Measurements from ENCODE around the gene MYRF. TPM values are rescaled to one million over a fixed set of nuclear protein-coding genes. Genes with fewer than 3 reads are reported as not detected.

Gene MYRF
- total RNA-seq, 1 experiment from 2014 or later = 91.4 TPM

DNA sequence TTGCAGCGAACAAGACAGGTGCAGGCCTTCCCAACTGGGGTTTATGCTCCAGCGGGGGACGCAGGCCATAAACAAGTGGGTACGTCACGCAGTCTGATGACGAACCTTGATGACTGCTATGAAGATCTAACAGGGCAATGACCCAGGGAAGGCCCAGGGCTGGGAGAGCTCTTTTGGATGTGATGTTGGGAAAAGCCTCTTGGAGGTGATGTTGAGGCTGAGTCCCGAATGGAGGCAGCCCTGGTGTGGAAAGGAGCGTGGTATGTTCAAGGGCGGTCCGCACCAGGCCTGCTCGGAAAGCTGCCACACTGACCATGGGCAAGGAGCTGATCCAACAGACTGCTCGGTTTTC is 81.5 kb downstream of the MYRF start:
- no TSS peak for BruUV-seq (replicated peaks)
- H3K27me3 Mint-ChIP-seq (ENCODE audit: unreplicated experiment) = peaks cover 67% of the 10 kb centered on the region
- no peak overlapping the region for H3K27ac Mint-ChIP-seq (ENCODE audit: unreplicated experiment)
- peaks cover 5% of the 10 kb centered on the region for H3K36me3 Mint-ChIP-seq (ENCODE audit: insufficient read depth, unreplicated experiment)
- CTCF ChIA-PET = interaction anchor here (0.6 kb wide), 1 partner anchor 138 kb away, joined by 9 read pairs; no protein-coding TSS in a partner anchor
- H3K4me1 Mint-ChIP-seq (ENCODE audit: low read depth, unreplicated experiment) = no peaks in the 10 kb centered on the region
- intact Hi-C loops (cut with micrococcal nuclease; ENCODE audit: unreplicated experiment) = no loop called here
- no peak for DNase-seq
- TF ChIP-seq, protein P1, sequence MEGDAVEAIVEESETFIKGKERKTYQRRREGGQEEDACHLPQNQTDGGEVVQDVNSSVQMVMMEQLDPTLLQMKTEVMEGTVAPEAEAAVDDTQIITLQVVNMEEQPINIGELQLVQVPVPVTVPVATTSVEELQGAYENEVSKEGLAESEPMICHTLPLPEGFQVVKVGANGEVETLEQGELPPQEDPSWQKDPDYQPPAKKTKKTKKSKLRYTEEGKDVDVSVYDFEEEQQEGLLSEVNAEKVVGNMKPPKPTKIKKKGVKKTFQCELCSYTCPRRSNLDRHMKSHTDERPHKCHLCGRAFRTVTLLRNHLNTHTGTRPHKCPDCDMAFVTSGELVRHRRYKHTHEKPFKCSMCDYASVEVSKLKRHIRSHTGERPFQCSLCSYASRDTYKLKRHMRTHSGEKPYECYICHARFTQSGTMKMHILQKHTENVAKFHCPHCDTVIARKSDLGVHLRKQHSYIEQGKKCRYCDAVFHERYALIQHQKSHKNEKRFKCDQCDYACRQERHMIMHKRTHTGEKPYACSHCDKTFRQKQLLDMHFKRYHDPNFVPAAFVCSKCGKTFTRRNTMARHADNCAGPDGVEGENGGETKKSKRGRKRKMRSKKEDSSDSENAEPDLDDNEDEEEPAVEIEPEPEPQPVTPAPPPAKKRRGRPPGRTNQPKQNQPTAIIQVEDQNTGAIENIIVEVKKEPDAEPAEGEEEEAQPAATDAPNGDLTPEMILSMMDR (IDR thresholded peaks at IDR 0.05; ENCODE audit: unreplicated experiment) = no peak
- no peak overlapping the region for H3K4me3 Mint-ChIP-seq (ENCODE audit: low read depth, unreplicated experiment)
- H3K9me3 Mint-ChIP-seq (ENCODE audit: low read depth, unreplicated experiment) = no peaks in the 10 kb centered on the region

DNA sequence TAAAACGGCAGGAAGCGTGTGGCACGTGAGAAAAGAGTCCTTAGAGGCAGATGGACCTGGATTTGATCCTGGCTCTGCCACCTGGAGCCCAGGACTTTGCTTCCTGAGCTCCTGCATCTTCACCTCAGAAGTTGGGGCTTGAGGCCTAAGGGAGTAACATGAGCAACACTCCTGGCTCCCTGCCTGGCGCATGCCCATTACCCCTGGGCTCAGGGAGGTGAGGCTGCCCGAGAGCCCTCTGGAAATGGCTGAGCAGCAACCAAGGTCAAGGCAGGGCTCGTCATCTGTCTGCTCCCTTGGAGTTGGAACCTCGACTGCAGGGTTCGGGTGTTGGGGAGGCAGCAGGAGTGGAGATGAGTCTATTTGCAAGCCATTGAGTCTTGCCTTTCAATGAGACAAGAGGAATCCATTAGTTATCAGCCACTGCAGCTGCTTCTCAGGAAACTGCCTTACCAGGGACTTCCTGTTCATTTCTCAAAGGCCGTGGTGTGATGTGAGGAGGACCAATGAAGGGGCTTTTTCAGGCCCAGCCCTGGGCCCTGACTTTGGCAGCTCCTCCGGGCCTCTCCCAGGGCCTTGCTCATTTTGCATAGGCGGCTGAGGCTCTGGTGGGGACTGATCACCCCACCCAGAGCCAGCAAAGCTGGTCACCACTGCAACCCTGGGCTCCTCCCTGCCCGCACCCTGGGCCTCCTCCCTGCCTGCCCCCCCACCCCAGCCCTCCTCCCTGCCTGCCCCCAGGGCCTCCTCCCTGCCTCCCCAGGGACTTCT is 82.0 kb downstream of the MYRF start:
- CTCF ChIA-PET = interaction anchor here (0.6 to 0.7 kb wide), 2 partner anchors 113 to 137 kb away, joined by 3 to 9 read pairs; no protein-coding TSS in a partner anchor
- intact Hi-C loops (cut with micrococcal nuclease; ENCODE audit: unreplicated experiment) = no loop called here
- DNase-seq = no peak
- no TSS peak for BruUV-seq (replicated peaks)
- Mint-ChIP-seq H3K27me3 (ENCODE audit: unreplicated experiment) (peaks cover 67% of the 10 kb centered on the region), H3K4me3 (ENCODE audit: low read depth, unreplicated experiment) (no peak overlapping the region), H3K4me1 (ENCODE audit: low read depth, unreplicated experiment) (no peaks in the 10 kb centered on the region), H3K27ac (ENCODE audit: unreplicated experiment) (no peak overlapping the region), H3K9me3 (ENCODE audit: low read depth, unreplicated experiment) (no peaks in the 10 kb centered on the region), H3K36me3 (ENCODE audit: insufficient read depth, unreplicated experiment) (peaks cover 2% of the 10 kb centered on the region)
- TF ChIP-seq, protein P1 (IDR thresholded peaks at IDR 0.05; ENCODE audit: unreplicated experiment) = no peak

DNA sequence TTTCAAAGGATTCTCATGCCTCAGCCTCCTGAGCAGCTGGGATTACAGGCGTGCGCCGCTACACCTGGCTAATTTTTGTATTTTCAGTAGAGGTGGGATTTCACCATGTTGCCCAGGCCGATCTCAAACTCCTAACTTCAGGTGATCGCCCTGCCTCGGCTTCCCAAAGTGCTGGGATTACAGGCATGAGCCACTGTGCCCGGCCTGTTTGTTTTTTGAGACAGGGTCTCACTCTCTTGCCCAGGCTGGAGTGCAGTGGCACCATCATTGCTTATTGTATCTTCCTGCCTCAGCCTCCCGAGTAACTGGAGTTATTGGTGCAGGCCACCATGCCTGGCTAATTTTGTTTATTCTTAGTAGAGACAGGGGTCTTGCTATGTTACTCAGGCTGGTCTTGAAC is 83.8 kb downstream of the MYRF start:
- intact Hi-C loops (cut with micrococcal nuclease; ENCODE audit: unreplicated experiment) = no loop called here
- Mint-ChIP-seq H3K4me3 (ENCODE audit: low read depth, unreplicated experiment) (no peak overlapping the region), H3K27me3 (ENCODE audit: unreplicated experiment) (peaks cover 52% of the 10 kb centered on the region), H3K4me1 (ENCODE audit: low read depth, unreplicated experiment) (no peaks in the 10 kb centered on the region), H3K36me3 (ENCODE audit: insufficient read depth, unreplicated experiment) (no peaks in the 10 kb centered on the region), H3K27ac (ENCODE audit: unreplicated experiment) (no peak overlapping the region), H3K9me3 (ENCODE audit: low read depth, unreplicated experiment) (no peaks in the 10 kb centered on the region)
- DNase-seq = no peak
- no TSS peak for BruUV-seq (replicated peaks)
- TF ChIP-seq, protein P1 (IDR thresholded peaks at IDR 0.05; ENCODE audit: unreplicated experiment) = no peak
- CTCF ChIA-PET = no interaction called here

DNA sequence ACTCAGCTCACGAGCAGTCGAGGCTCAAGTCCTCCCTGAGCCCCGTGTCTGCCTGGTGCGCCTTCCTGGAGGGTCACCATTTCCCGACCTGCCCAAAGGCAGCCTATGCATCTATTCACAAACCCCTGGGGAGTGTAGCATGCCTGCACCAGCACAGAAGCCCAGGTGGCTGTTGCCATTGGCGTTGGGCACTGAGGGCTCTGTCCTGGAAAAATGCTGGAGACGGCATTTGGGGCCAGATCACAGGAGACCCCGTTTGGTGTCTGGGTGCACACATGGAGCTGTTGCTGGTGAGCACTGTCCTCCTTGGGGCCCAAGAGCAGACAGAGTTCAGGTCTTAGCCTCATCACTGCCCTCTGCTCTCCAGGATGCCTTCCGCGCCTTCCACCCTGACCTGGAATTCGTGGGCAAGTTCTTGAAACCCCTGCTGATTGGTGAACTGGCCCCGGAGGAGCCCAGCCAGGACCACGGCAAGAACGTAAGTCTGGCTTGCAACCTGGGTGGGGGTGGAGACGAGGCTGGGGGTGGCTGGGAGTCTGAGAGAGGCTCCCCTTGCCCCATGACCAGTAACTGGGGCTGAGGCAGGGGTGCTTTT is 85.1 kb downstream of the MYRF start:
- H3K36me3 Mint-ChIP-seq (ENCODE audit: insufficient read depth, unreplicated experiment) = no peaks in the 10 kb centered on the region
- no peak for DNase-seq
- no peaks in the 10 kb centered on the region for H3K9me3 Mint-ChIP-seq (ENCODE audit: low read depth, unreplicated experiment)
- no TSS peak for BruUV-seq (replicated peaks)
- TF ChIP-seq, protein P1 (IDR thresholded peaks at IDR 0.05; ENCODE audit: unreplicated experiment) = no peak
- intact Hi-C loops (cut with micrococcal nuclease; ENCODE audit: unreplicated experiment) = no loop called here
- CTCF ChIA-PET = no interaction called here
- H3K4me1 Mint-ChIP-seq (ENCODE audit: low read depth, unreplicated experiment) = no peaks in the 10 kb centered on the region
- H3K4me3 Mint-ChIP-seq (ENCODE audit: low read depth, unreplicated experiment) = no peak overlapping the region
- H3K27ac Mint-ChIP-seq (ENCODE audit: unreplicated experiment) = no peak overlapping the region
- peaks cover 40% of the 10 kb centered on the region for H3K27me3 Mint-ChIP-seq (ENCODE audit: unreplicated experiment)

Other genes with a start within 250 kb of the MYRF start
- not detected in 2 replicates for gene LRRC10B, start 243.9 kb upstream of the MYRF start, total RNA-seq (2022)
- gene SYT7, start 171.6 kb upstream of the MYRF start, total RNA-seq (2022) = 4.4 and 6.3 TPM in 2 replicates
- gene DAGLA, start 72.2 kb upstream of the MYRF start, total RNA-seq (2022) = 7.5 and 9.0 TPM in 2 replicates
- 140 and 146 TPM in 2 replicates for gene TMEM258, start 40.0 kb downstream of the MYRF start, total RNA-seq (2022)
- gene FEN1, start 40.3 kb downstream of the MYRF start, total RNA-seq (2022) = 72.4 TPM in 2 replicates
- gene FADS1, start 64.4 kb downstream of the MYRF start, total RNA-seq (2022) = 55.6 and 74.1 TPM in 2 replicates
- gene FADS2, start 75.7 kb downstream of the MYRF start, total RNA-seq (2022) = 8.5 and 19.2 TPM in 2 replicates
- 19.7 and 20.5 TPM in 2 replicates for gene FADS3, start 138.9 kb downstream of the MYRF start, total RNA-seq (2022)
- gene RAB3IL1, start 164.9 kb downstream of the MYRF start, total RNA-seq (2022) = 0.76 and 2.4 TPM in 2 replicates
- gene BEST1, start 197.7 kb downstream of the MYRF start, total RNA-seq (2022) = 0.78 and 1.1 TPM in 2 replicates
- gene FTH1, start 215.0 kb downstream of the MYRF start, total RNA-seq (2022) = 1,555 and 1,627 TPM in 2 replicates